A673 (cell line): Measurements from ENCODE around the gene GRID1. TPM values are rescaled to one million over a fixed set of nuclear protein-coding genes. Genes with fewer than 3 reads are reported as not detected.

Source experiments
- BruUV-seq: library from RNA; stranded (reverse); fragments of 400-500 nt; replicated peaks from 2 replicates; lab custom pipeline; 2021; lab: Mats Ljungman, UMichigan
- CTCF ChIA-PET: fragments of 300-600 bp; sonication (Branson Sonifier 250); formaldehyde crosslinking; loops from one replicate; lab custom pipeline; 2022; ENCODE audit warnings: antibody characterized with exemption; lab: Charles Lee
- POLR2A ChIA-PET: fragments of 300-600 bp; sonication (Branson Sonifier 250); formaldehyde crosslinking; loops from one replicate; lab custom pipeline; 2022; ENCODE audit warnings: antibody characterized with exemption; ENCODE audit not compliant: low non-redundant PET; lab: Charles Lee
- DNase-seq: peaks from one replicate; pipeline ENCODE4 v3.0.0-alpha.2; 2015; ENCODE audit warnings: low spot score
- H3K27ac ChIP-seq: fragments of 200-600 bp; sonication (generic); 2 replicates; pipeline ENCODE4 v1.5.1; 2016; ENCODE audit warnings: mixed run types, low read depth, mild to moderate bottlenecking, mixed read lengths, antibody characterized with exemption, low read length; ENCODE audit not compliant: poor library complexity, severe bottlenecking
- H3K27me3 ChIP-seq: fragments of 200-600 bp; sonication (generic); replicated peaks from 2 replicates; pipeline ENCODE4 v1.6.1; 2017; ENCODE audit warnings: mixed run types, low read depth, mild to moderate bottlenecking, mixed read lengths, antibody characterized with exemption, low read length; ENCODE audit not compliant: insufficient read depth, poor library complexity
- H3K36me3 ChIP-seq: fragments of 200-600 bp; sonication (generic); 2 replicates; pipeline ENCODE4 v1.6.1; 2016; ENCODE audit warnings: mixed run types, mild to moderate bottlenecking, mixed read lengths, antibody characterized with exemption, low read length; ENCODE audit not compliant: insufficient read depth, poor library complexity, severe bottlenecking
- H3K4me1 ChIP-seq: fragments of 200-600 bp; sonication (generic); 2 replicates; pipeline ENCODE4 v1.6.1; 2017; ENCODE audit warnings: mixed run types, mild to moderate bottlenecking, mixed read lengths, antibody characterized with exemption, low read length; ENCODE audit not compliant: insufficient read depth, poor library complexity, severe bottlenecking
- H3K4me3 ChIP-seq: fragments of 200-600 bp; sonication (generic); 2 replicates; pipeline ENCODE4 v1.5.1; 2016; ENCODE audit warnings: low read depth, mixed run types, mild to moderate bottlenecking, mixed read lengths, low read length; ENCODE audit not compliant: poor library complexity, severe bottlenecking
- H3K9me3 ChIP-seq: fragments of 200-600 bp; sonication (generic); 2 replicates; pipeline ENCODE4 v1.6.1; 2016; ENCODE audit warnings: mixed run types, low read depth, mild to moderate bottlenecking, mixed read lengths, antibody characterized with exemption, low read length; ENCODE audit not compliant: poor library complexity, severe bottlenecking
- EZH2 ChIP-seq: fragments of 200-600 bp; sonication (generic); IDR thresholded peaks from 2 replicates; pipeline ENCODE4 v1.6.1; 2017; ENCODE audit warnings: borderline replicate concordance, low read depth, mild to moderate bottlenecking, mixed read lengths, antibody characterized with exemption, low read length; ENCODE audit not compliant: poor library complexity, severe bottlenecking
- intact Hi-C: fragments of 100-400 bp; cut with micrococcal nuclease; formaldehyde crosslinking; loops from one replicate; pipeline ENCODE4 v1.10.0; 2022; ENCODE audit not compliant: unreplicated experiment
- total RNA-seq: library from RNA; stranded (reverse); gene quantifications from 2 replicates; pipeline ENCODE4 v1.2.3, GENCODE V29; 2021
- TF ChIP-seq, protein P1 (sequence below): fragments of 300-800, 200-600 bp; sonication (generic); conservative IDR thresholded peaks from 2 replicates; pipeline ENCODE4 v1.5.1; 2017; ENCODE audit warnings: low read depth, mild to moderate bottlenecking, antibody characterized with exemption, low read length, moderate library complexity, mixed read lengths

GRID1 gene
- total RNA-seq, 1 experiment from 2014 or later, result not detected

DNA sequence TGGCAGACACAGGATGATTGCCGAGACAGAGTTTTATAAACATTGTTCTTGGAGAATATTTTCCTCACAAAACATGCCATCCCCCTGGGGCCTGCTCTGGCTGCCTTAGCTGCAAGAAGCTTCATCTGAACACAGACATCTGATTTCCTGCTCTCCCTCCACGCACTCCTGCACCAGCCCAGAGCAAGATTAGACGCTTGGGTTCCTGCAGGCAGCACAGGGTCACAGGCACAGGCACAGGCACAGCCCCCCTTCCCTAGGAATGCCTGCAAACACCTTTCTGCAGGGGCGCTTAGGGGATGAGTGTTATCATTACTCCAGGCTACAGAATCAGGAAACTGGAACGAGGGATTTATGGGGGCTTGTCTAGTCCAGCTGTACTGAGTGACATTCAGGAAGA is 450.3 kb downstream of the GRID1 start:
- H3K36me3 ChIP-seq, result no peaks in the 10 kb centered on the region
- TF ChIP-seq, protein P1, sequence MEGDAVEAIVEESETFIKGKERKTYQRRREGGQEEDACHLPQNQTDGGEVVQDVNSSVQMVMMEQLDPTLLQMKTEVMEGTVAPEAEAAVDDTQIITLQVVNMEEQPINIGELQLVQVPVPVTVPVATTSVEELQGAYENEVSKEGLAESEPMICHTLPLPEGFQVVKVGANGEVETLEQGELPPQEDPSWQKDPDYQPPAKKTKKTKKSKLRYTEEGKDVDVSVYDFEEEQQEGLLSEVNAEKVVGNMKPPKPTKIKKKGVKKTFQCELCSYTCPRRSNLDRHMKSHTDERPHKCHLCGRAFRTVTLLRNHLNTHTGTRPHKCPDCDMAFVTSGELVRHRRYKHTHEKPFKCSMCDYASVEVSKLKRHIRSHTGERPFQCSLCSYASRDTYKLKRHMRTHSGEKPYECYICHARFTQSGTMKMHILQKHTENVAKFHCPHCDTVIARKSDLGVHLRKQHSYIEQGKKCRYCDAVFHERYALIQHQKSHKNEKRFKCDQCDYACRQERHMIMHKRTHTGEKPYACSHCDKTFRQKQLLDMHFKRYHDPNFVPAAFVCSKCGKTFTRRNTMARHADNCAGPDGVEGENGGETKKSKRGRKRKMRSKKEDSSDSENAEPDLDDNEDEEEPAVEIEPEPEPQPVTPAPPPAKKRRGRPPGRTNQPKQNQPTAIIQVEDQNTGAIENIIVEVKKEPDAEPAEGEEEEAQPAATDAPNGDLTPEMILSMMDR, result no peak
- peaks cover 5% of the 10 kb centered on the region for H3K4me1 ChIP-seq
- ChIA-PET CTCF (no interaction called here), POLR2A (no interaction called here)
- no peaks in the 10 kb centered on the region for H3K27me3 ChIP-seq
- H3K27ac ChIP-seq, result no peak overlapping the region
- BruUV-seq, result no TSS peak
- intact Hi-C loops, result no loop called here
- no peak for DNase-seq
- H3K4me3 ChIP-seq, result no peak overlapping the region
- no peaks in the 10 kb centered on the region for H3K9me3 ChIP-seq

DNA sequence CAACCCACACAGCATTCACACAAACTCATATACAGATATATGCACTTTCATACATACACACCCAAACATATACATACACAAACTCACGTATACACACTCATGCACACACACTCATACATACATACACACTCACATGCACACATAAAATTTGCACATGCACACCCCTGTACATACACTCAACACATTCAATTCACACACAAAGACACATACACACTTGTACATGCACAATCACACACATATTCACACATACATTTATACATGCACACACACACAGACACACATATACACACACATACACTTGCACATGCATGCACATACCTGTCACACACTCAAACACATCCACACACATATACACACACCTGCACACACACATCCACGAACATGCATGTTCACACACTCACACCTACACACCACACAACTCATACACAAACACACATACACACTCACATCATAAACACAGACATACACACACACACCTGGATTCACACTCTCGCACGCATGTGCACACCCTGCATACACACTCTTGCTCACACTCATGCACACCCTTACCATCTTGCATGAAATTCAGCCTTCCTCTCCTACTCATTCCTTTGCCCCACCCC is 451.2 kb downstream of the GRID1 start:
- no peaks in the 10 kb centered on the region for H3K9me3 ChIP-seq
- no peak overlapping the region for H3K4me3 ChIP-seq
- TF ChIP-seq EZH2, result no peak
- TF ChIP-seq, protein P1, result no peak
- POLR2A ChIA-PET, result no interaction called here
- H3K27ac ChIP-seq, result no peak overlapping the region
- DNase-seq, result no peak
- no peaks in the 10 kb centered on the region for H3K36me3 ChIP-seq
- H3K4me1 ChIP-seq, result peaks cover 5% of the 10 kb centered on the region
- intact Hi-C loops, result no loop called here
- no TSS peak for BruUV-seq
- CTCF ChIA-PET, result no interaction called here
- H3K27me3 ChIP-seq, result no peaks in the 10 kb centered on the region

DNA sequence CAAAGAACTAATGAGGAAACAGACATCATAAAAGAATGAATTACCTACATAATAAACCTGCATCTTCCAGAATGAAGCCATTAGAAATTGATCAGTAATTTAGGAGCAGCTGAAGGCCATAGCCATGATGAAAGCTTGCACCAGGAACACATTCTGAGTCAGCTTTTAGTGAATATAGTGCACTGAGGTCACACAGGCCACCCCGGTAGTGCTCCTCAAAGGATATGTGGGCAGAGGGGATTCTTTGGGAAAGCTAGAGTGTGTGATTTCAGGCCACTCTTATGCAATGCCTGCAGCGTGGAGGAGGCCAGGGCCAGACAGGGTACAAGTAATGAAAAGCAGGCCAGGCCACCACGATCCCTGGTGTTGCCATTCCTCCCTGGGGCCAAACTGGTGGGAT is 451.9 kb downstream of the GRID1 start:
- TF ChIP-seq, protein P1, result no peak
- no peak for TF ChIP-seq EZH2
- H3K4me3 ChIP-seq, result no peak overlapping the region
- CTCF ChIA-PET, result no interaction called here

More for the DNA sequence above, 451.9 kb downstream of the GRID1 start:
- peaks cover 2% of the 10 kb centered on the region for H3K4me1 ChIP-seq
- no peak overlapping the region for H3K27ac ChIP-seq
- intact Hi-C loops, result no loop called here
- no TSS peak for BruUV-seq
- DNase-seq, result no peak
- POLR2A ChIA-PET, result no interaction called here
- no peaks in the 10 kb centered on the region for H3K36me3 ChIP-seq
- H3K27me3 ChIP-seq, result no peaks in the 10 kb centered on the region
- H3K9me3 ChIP-seq, result no peaks in the 10 kb centered on the region
